Measurements from ENCODE around the gene SLC6A11. TPM values are rescaled to one million over a fixed set of nuclear protein-coding genes. Genes with fewer than 3 reads are reported as not detected.

The SLC6A11 gene
- total and polyA plus RNA-seq, 2 of the 8 experiments (the other 6 are each of a cell fraction or from before 2014, with no cell fraction given): 0.78 to 1.5 TPM

DNA sequence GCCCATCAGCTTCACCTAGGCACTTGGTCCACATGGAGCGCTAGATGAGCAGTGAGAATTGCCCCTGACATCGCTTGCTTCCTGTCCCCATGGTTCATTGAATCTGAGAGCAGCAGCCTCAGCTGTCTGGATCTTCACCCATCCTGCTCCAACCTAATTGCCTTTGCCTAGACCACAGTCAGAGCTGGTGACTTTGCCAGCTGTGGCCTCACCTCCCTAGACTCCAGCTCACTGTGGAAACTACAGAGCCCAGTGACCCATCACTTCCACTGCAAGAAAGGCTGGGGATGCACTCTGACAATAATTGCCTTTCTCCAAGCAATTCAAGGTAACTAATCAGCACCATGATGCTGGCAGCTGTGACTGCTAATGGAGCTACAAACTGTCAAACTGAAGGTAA, 145.9 kb downstream of the SLC6A11 start:
- Histone ChIP-seq H2AK5ac (ENCODE audit: low read depth, low read length) (no peak overlapping the region), H3K4me1 (replicated peaks in 1 of 4; ENCODE audit: control insufficient read depth in 3 of 4, insufficient read depth in 4 of 4, low read length in 3 of 4) (no peaks in the 10 kb centered on the region), H2BK15ac (ENCODE audit: low read length) (no peak overlapping the region), H3K18ac (ENCODE audit: extremely low read depth, low read length) (no peak overlapping the region), H2BK12ac (ENCODE audit: low read depth, low read length) (no peak overlapping the region), H3K4me3 (ENCODE audit: extremely low read depth in 1 of 4, insufficient read depth in 2 of 4, low read depth in 3 of 4, low read length in 4 of 4) (no peak overlapping the region), H3K14ac (ENCODE audit: insufficient read length) (no peak overlapping the region), H4K91ac (replicated peaks; ENCODE audit: insufficient read length, low read length) (no peak overlapping the region), H4K20me1 (replicated peaks in 1 of 2; ENCODE audit: control insufficient read depth in 1 of 2, insufficient read depth in 2 of 2, low read length in 2 of 2) (peaks cover 4 to 7% of the 10 kb centered on the region in 2 experiments), H4K5ac (ENCODE audit: insufficient read length, low read depth, low read length) (no peak overlapping the region), H3K36me3 (ENCODE audit: control insufficient read depth in 2 of 4, insufficient read depth in 4 of 4, low read length in 3 of 4) (no peaks in the 10 kb centered on the region), H2AFZ (ENCODE audit: low read length) (no peak overlapping the region), H3K23ac (ENCODE audit: insufficient read length) (no peak overlapping the region), H3K27ac (ENCODE audit: low read depth, low read length) (no peak overlapping the region), H2BK120ac (replicated peaks; ENCODE audit: low read depth, low read length) (no peak overlapping the region), H3K9ac (replicated peaks in 1 of 4; ENCODE audit: extremely low read depth in 1 of 4, low read depth in 3 of 4, low read length in 3 of 4) (no peak overlapping the region), H3K56ac (replicated peaks; ENCODE audit: insufficient read length, low read depth, low read length) (no peak overlapping the region), H3K9me3 (ENCODE audit: insufficient read depth in 2 of 2, low read depth in 1 of 2, low read length in 1 of 2) (no peaks in the 10 kb centered on the region), H3K27me3 (replicated peaks in 1 of 4; ENCODE audit: control insufficient read depth in 3 of 4, extremely low read depth in 1 of 4, insufficient read depth in 3 of 4, low read length in 3 of 4) (no peaks in the 10 kb centered on the region; a peak in 1 of 7 replicates), H2BK5ac (ENCODE audit: low read depth, low read length) (no peak overlapping the region), H3K23me2 (ENCODE audit: low read depth, low read length) (no peaks in the 10 kb centered on the region), H4K8ac (ENCODE audit: extremely low read depth, insufficient read depth, low read length) (no peak overlapping the region), H2BK20ac (ENCODE audit: low read length) (no peak overlapping the region), H3K79me2 (ENCODE audit: control insufficient read depth in 1 of 2, insufficient read depth in 2 of 2, low read length in 2 of 2) (no peaks in the 10 kb centered on the region), H3K4ac (replicated peaks; ENCODE audit: insufficient read length, low read depth, low read length) (no peak overlapping the region), H3K4me2 (ENCODE audit: insufficient read depth in 1 of 2, low read depth in 2 of 2, low read length in 2 of 2) (no peak overlapping the region), H3K79me1 (ENCODE audit: low read depth, low read length) (no peaks in the 10 kb centered on the region)
- TF ChIP-seq POU5F1 (IDR thresholded peaks at IDR 0.05; ENCODE audit: low read depth, low read length): no peak
- FAIRE-seq (no peak), DNase-seq (ENCODE audit: low read depth in 1 of 2, low spot score in 2 of 2) (no peak)
- ChIA-PET CTCF (ENCODE audit: partially characterized antibody) (interaction anchor here (1.2 to 9.0 kb wide), 4 partner anchors 18 to 106 kb away, joined by 3 to 62 read pairs (median 32); no protein-coding TSS in a partner anchor), POLR2A (ENCODE audit: partially characterized antibody) (no interaction called here)
- 74% methylated on average over 2 of the region's 2 CpGs; no CpG with 5 or more reads in 1 of the 2 experiments for WGBS, 2 experiments (ENCODE audit: extremely low coverage in 1 of 2, insufficient coverage in 1 of 2, insufficient read length in 1 of 2, insufficient replicate concordance in 2 of 2, low coverage in 1 of 2, low lambda C conversion rate in 2 of 2, missing lambda C conversion rate in 1 of 2)

All from H1 (cell line).